ENCODE results near the gene FAM3D.

DNA sequence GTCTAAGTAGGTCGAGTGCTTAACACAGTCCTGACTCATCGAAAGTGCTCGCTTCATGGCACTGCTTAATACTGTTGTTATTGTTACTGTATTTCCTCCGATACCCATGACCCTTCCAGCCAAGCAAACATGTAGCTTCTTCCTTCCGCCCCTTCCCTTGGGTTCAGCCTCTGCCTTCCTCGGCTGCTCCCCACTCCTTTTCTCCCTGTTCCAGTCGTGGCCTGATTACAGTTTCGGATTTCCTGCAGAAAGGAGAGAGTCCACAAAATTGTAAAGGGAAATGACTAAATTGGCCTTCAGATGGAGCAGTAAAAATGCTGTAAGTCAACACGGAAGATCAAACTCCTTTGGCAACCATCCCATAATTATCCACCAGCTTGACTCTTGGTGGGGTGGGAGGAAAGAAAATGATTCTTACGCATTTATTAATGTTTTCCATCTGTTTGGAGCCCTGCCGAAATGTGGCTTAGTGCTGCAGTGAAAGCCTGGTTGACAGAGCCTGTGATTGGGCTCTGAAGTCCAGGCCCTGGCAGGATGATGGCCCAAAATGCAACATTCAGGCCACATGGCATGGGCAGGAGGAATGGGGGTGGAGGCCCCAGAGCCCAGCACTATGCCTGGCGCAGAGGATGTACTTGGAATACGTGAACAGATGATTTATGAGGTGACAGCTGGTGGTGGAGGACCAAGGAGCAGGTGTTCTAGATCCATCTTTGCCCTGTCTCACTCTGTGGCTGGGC, 37.6 kb downstream of the FAM3D start:
- TF ChIP-seq POLR2A (IDR thresholded peaks at IDR 0.05): no peak
- TF ChIP-seq, protein P1, sequence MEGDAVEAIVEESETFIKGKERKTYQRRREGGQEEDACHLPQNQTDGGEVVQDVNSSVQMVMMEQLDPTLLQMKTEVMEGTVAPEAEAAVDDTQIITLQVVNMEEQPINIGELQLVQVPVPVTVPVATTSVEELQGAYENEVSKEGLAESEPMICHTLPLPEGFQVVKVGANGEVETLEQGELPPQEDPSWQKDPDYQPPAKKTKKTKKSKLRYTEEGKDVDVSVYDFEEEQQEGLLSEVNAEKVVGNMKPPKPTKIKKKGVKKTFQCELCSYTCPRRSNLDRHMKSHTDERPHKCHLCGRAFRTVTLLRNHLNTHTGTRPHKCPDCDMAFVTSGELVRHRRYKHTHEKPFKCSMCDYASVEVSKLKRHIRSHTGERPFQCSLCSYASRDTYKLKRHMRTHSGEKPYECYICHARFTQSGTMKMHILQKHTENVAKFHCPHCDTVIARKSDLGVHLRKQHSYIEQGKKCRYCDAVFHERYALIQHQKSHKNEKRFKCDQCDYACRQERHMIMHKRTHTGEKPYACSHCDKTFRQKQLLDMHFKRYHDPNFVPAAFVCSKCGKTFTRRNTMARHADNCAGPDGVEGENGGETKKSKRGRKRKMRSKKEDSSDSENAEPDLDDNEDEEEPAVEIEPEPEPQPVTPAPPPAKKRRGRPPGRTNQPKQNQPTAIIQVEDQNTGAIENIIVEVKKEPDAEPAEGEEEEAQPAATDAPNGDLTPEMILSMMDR (IDR thresholded peaks at IDR 0.05): no peak

All from testis (tissue), 2 donors.